ENCODE measurements around the gene TSPOAP1.

TSPOAP1 gene

DNA sequence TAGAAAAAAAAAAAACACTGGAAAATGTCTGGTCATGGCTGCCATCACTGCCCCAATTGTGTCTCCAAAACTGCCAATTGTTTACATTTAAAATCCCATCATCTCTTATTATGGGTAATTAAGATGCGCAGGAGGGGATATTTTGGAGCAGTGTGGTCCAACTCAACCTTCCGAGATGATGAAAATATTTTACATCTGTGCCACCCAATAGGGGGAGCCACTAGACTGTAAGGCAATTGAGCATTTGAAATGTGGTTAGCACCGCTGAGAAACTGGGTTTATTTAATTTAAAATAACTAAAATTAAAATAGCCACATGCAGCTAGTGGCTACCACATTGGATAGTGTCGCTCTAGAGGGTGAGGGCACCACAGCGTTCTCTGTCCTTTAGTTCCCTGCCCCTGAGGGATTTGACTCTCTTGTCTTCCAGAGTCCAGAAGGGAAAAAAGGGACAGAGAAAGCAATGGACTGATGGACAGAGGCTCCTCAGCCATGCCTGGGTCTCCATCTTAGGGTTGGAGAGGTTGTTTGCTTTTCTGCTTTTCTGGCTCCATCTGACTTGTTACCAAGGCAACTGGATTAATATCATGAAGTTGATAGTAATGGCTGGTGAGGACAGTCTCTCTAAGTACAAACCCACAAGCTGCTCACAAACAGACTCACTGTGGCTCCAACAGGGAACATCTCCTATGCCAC lies 51.3 kb downstream of the TSPOAP1 start:
- Histone ChIP-seq H3K4me1 (ENCODE audit: control insufficient read depth, insufficient read depth, low read length) (no peaks in the 10 kb centered on the region; the same call in 1 of the 2 replicates), H3K9ac (ENCODE audit: low read length) (no peak overlapping the region), H3K27me3 (ENCODE audit: control insufficient read depth, insufficient read depth, low read length) (peaks cover 34% of the 10 kb centered on the region), H3K36me3 (ENCODE audit: control insufficient read depth, insufficient read depth, low read length) (no peaks in the 10 kb centered on the region), H3K4me3 (ENCODE audit: low read depth, low read length) (no peak overlapping the region), H3K9me3 (ENCODE audit: control insufficient read depth, insufficient read depth, low read depth, low read length) (no peaks in the 10 kb centered on the region), H3K27ac (ENCODE audit: low read depth, low read length) (no peak overlapping the region)

GRCh38 chr17:58276423-58276822 lies 52.2 kb downstream of the TSPOAP1 start:
- Histone ChIP-seq H3K4me3 (ENCODE audit: low read depth, low read length) (no peak overlapping the region), H3K9ac (ENCODE audit: low read length) (no peak overlapping the region), H3K9me3 (ENCODE audit: control insufficient read depth, insufficient read depth, low read depth, low read length) (no peaks in the 10 kb centered on the region), H3K4me1 (ENCODE audit: control insufficient read depth, insufficient read depth, low read length) (no peaks in the 10 kb centered on the region; the same call in 1 of the 2 replicates), H3K27ac (ENCODE audit: low read depth, low read length) (no peak overlapping the region), H3K27me3 (ENCODE audit: control insufficient read depth, insufficient read depth, low read length) (peaks cover 34% of the 10 kb centered on the region), H3K36me3 (ENCODE audit: control insufficient read depth, insufficient read depth, low read length) (no peaks in the 10 kb centered on the region)

- H3K4me3 ChIP-seq (ENCODE audit: low read depth, low read length) = no peak overlapping the region
- no peaks in the 10 kb centered on the region; the same call in 1 of the 2 replicates for H3K4me1 ChIP-seq (ENCODE audit: control insufficient read depth, insufficient read depth, low read length)
- peaks cover 29% of the 10 kb centered on the region for H3K27me3 ChIP-seq (ENCODE audit: control insufficient read depth, insufficient read depth, low read length)
- H3K27ac ChIP-seq (ENCODE audit: low read depth, low read length) = no peak overlapping the region
- no peaks in the 10 kb centered on the region for H3K9me3 ChIP-seq (ENCODE audit: control insufficient read depth, insufficient read depth, low read depth, low read length)
- no peaks in the 10 kb centered on the region for H3K36me3 ChIP-seq (ENCODE audit: control insufficient read depth, insufficient read depth, low read length)
- no peak overlapping the region for H3K9ac ChIP-seq (ENCODE audit: low read length)
Measured at GRCh38 chr17:58275417-58275816, 53.2 kb downstream of the TSPOAP1 start.

- H3K9ac ChIP-seq (ENCODE audit: low read length) = no peak overlapping the region
- no peak overlapping the region for H3K27ac ChIP-seq (ENCODE audit: low read depth, low read length)
- peaks cover 11% of the 10 kb centered on the region for H3K27me3 ChIP-seq (ENCODE audit: control insufficient read depth, insufficient read depth, low read length)
- H3K9me3 ChIP-seq (ENCODE audit: control insufficient read depth, insufficient read depth, low read depth, low read length) = no peaks in the 10 kb centered on the region
- H3K36me3 ChIP-seq (ENCODE audit: control insufficient read depth, insufficient read depth, low read length) = no peaks in the 10 kb centered on the region
- H3K4me1 ChIP-seq (ENCODE audit: control insufficient read depth, insufficient read depth, low read length) = no peaks in the 10 kb centered on the region; the same call in 1 of the 2 replicates
- no peak overlapping the region for H3K4me3 ChIP-seq (ENCODE audit: low read depth, low read length)
Measured at GRCh38 chr17:58273453-58274104, 55.0 kb downstream of the TSPOAP1 start.

DNA sequence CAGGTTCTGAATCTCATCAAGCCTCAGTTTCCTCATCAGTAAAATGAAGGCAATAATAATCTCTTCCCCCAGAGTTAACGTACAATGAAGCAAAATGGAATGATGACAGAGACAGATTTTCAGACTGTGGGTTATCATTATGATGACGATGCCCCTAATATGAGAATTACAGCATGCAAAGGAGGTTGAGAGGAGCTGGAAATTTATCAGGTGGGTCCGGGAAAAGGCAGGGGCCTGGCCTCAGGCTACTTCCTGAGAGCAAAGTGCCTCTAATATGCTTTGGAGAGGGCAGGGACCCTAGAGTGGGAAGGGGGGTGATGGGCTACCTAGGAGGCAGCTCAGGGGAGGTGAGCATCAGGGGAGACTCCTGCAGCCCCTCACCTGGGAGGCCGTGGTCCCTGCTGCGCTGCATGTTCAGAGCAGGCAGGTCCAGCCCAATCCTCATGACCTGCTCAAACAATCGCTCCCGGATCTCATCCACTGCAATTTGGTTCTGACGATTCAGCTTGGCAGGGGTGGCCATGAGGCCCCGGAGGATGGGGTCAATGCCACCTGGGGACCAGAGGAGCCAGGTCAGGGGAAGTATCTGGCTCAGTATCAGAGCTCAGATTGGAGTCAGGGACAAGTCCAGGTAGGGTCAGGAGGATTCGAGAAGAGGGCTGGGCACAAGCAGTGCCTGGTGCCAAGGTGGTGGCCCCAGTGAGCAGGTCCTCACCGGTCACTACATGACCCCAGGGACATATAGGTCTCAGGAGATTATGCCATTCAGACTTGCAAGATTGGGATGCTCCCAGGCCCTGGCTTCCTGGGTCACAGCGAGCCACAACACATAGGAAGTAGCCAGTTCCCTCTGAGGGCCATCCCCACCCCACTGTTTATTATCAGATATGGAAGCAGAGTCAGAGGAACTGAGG lies 56.0 kb downstream of the TSPOAP1 start:
- Histone ChIP-seq H3K36me3 (ENCODE audit: control insufficient read depth, insufficient read depth, low read length) (no peaks in the 10 kb centered on the region), H3K4me3 (ENCODE audit: low read depth, low read length) (no peak overlapping the region), H3K9ac (ENCODE audit: low read length) (no peak overlapping the region), H3K9me3 (ENCODE audit: control insufficient read depth, insufficient read depth, low read depth, low read length) (no peaks in the 10 kb centered on the region), H3K4me1 (ENCODE audit: control insufficient read depth, insufficient read depth, low read length) (no peaks in the 10 kb centered on the region), H3K27ac (ENCODE audit: low read depth, low read length) (no peak overlapping the region), H3K27me3 (ENCODE audit: control insufficient read depth, insufficient read depth, low read length) (peaks cover 1% of the 10 kb centered on the region; the same call in 1 of the 2 replicates)

DNA sequence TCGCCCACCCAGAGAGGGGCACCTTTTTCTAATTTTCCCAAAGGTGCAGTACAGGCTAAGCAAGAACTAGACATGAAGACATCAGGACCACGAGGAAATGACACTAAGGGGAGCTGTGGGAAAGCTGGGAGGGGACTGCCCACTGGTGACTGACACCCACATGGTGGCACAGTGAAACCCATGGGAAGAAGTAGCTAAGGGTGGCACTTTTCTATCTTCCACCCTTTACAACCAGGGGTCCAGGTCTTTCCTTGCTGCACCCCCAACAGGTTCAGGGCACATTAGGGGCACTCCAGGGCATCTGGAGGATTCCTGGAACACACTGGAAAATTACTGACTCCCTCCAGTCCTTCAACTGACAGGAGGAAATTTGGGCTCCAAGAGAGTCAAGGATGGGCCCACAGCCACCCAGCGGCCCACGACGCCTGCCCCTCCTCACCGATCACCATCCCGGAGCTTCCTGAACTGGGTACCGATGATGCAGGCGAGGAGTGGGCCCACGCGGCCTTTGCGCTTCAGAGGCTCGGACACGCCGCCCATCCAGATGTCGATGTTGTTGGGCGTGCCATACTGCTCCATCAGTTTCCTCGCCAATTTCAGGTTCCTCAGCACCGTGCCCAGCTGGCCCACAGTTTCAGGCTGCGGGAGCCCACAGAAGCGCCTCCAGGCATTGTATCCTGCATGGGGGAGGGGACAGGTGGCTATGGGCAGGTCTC lies 57.2 kb downstream of the TSPOAP1 start:
- no peaks in the 10 kb centered on the region for H3K36me3 ChIP-seq (ENCODE audit: control insufficient read depth, insufficient read depth, low read length)
- no peak overlapping the region for H3K4me3 ChIP-seq (ENCODE audit: low read depth, low read length)
- H3K27ac ChIP-seq (ENCODE audit: low read depth, low read length) = no peak overlapping the region
- no peak overlapping the region for H3K9ac ChIP-seq (ENCODE audit: low read length)
- H3K9me3 ChIP-seq (ENCODE audit: control insufficient read depth, insufficient read depth, low read depth, low read length) = no peaks in the 10 kb centered on the region
- H3K4me1 ChIP-seq (ENCODE audit: control insufficient read depth, insufficient read depth, low read length) = no peaks in the 10 kb centered on the region
- H3K27me3 ChIP-seq (ENCODE audit: control insufficient read depth, insufficient read depth, low read length) = no peaks in the 10 kb centered on the region

GRCh38 chr17:58270476-58271215 lies 57.9 kb downstream of the TSPOAP1 start:
- no peaks in the 10 kb centered on the region for H3K27me3 ChIP-seq (ENCODE audit: control insufficient read depth, insufficient read depth, low read length)
- no peak overlapping the region for H3K9ac ChIP-seq (ENCODE audit: low read length)
- no peaks in the 10 kb centered on the region for H3K36me3 ChIP-seq (ENCODE audit: control insufficient read depth, insufficient read depth, low read length)
- no peaks in the 10 kb centered on the region for H3K9me3 ChIP-seq (ENCODE audit: control insufficient read depth, insufficient read depth, low read depth, low read length)
- no peak overlapping the region for H3K4me3 ChIP-seq (ENCODE audit: low read depth, low read length)
- no peaks in the 10 kb centered on the region for H3K4me1 ChIP-seq (ENCODE audit: control insufficient read depth, insufficient read depth, low read length)
- H3K27ac ChIP-seq (ENCODE audit: low read depth, low read length) = no peak overlapping the region

GRCh38 chr17:58269557-58270291 lies 58.9 kb downstream of the TSPOAP1 start:
- H3K27me3 ChIP-seq (ENCODE audit: control insufficient read depth, insufficient read depth, low read length) = peaks cover 5% of the 10 kb centered on the region
- H3K4me1 ChIP-seq (ENCODE audit: control insufficient read depth, insufficient read depth, low read length) = no peaks in the 10 kb centered on the region
- H3K9me3 ChIP-seq (ENCODE audit: control insufficient read depth, insufficient read depth, low read depth, low read length) = no peaks in the 10 kb centered on the region
- H3K9ac ChIP-seq (ENCODE audit: low read length) = no peak overlapping the region
- no peak overlapping the region for H3K4me3 ChIP-seq (ENCODE audit: low read depth, low read length)
- no peaks in the 10 kb centered on the region for H3K36me3 ChIP-seq (ENCODE audit: control insufficient read depth, insufficient read depth, low read length)
- H3K27ac ChIP-seq (ENCODE audit: low read depth, low read length) = no peak overlapping the region

DNA sequence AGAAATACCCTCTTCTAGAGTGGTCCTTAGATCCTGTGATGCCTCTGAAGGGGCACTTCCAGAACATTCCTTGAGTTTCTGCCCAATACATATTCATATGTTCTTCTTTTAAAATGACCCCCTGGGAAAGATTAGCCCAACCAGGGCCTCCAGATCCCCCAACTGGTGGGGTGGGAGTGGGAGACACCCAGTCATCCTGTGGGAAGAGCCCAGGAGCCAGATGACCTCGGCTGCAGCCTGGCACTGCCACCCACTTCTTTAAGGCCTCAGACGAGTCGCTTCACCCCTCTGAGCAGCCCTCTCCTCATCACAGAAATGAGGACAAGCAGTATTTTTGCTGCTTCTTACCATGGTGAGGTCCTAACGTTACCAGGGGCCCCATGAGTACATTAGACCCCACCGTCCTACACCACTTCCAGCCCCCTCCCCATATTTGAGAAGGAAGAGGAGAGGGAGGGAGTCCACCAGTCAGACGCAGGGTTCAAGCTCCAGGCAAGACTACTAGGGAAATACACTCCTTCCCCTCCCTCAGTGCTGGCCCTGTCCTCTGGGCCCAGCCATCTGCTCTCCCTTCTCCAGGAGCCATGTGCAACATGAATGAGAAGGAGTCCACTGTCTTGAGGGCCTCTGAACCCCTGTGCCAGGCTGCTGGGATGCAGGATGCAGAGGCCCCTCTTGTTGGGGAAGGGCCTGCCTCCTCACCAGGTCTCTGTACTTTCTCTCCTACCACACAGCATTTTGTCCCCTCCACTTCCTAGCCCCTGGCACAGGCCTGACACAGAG lies 59.6 kb downstream of the TSPOAP1 start:
- no peak overlapping the region for H3K4me3 ChIP-seq (ENCODE audit: low read depth, low read length)

More for the DNA sequence above, 59.6 kb downstream of the TSPOAP1 start:
- Histone ChIP-seq H3K9me3 (ENCODE audit: control insufficient read depth, insufficient read depth, low read depth, low read length) (no peaks in the 10 kb centered on the region), H3K27ac (ENCODE audit: low read depth, low read length) (no peak overlapping the region), H3K4me1 (ENCODE audit: control insufficient read depth, insufficient read depth, low read length) (no peaks in the 10 kb centered on the region), H3K9ac (ENCODE audit: low read length) (no peak overlapping the region), H3K27me3 (ENCODE audit: control insufficient read depth, insufficient read depth, low read length) (peaks cover 12% of the 10 kb centered on the region), H3K36me3 (ENCODE audit: control insufficient read depth, insufficient read depth, low read length) (no peaks in the 10 kb centered on the region)

All from HUES6 (cell line).